Astrocyte of the spinal cord (primary cell): ENCODE results near the gene FAM171A1.
A peak's percentile ranks its signal among the peaks of the same experiment; 100 is the strongest.

Source experiments
- DNase-seq: peaks from one replicate; pipeline ENCODE4 v3.0.0; 2011; ENCODE audit warnings: low read depth, low spot score
- H3K4me3 ChIP-seq: 2 replicates; pipeline ENCODE4 v1.5.1; 2011; ENCODE audit warnings: low read depth, mild to moderate bottlenecking, low read length, moderate library complexity
- CTCF ChIP-seq: IDR thresholded peaks from 2 replicates; pipeline ENCODE4 v1.5.1; 2012; ENCODE audit warnings: low read depth, mild to moderate bottlenecking, low read length, inconsistent platforms
- in situ Hi-C: cut with HindIII; loops from 2 replicates; pipeline ENCODE4 v1.10.0; 2017; ENCODE audit warnings: low sequenced_read_pairs

The FAM171A1 gene

GRCh38 chr10:15166325-15166724 is 204.8 kb downstream of the FAM171A1 start:
- H3K4me3 ChIP-seq = peak overlapping the region; percentile 80
- in situ Hi-C loops = no loop called here
- peak; percentile 25 for DNase-seq
- TF ChIP-seq CTCF = no peak

GRCh38 chr10:15163253-15163828 is 207.7 kb downstream of the FAM171A1 start:
- DNase-seq = no peak
- H3K4me3 ChIP-seq = no peak overlapping the region
- TF ChIP-seq CTCF = no peak
- in situ Hi-C loops = no loop called here
